Tibial artery (tissue), 4 donors: Measurements from ENCODE around the gene NEAT1.

Source experiments
- DNase-seq, 2 donors: peaks; one replicate each; pipeline ENCODE4 v3.0.0-alpha.2; 2019
- H3K27ac ChIP-seq, 2 donors: fragments of 200-600 bp; sonication (generic) in 1 of 2; 1 replicate in 1 of 2; 2 replicates in 1 of 2; pipeline ENCODE4 v1.5.1; 2018 to 2019; ENCODE audit warnings: mild to moderate bottlenecking in 1 of 2
- H3K27me3 ChIP-seq, 2 donors: fragments of 200-600 bp; sonication (generic) in 1 of 2; one replicate each; pipeline versions ENCODE4 v1.5.1 to v1.6.0; 2016 to 2019
- H3K36me3 ChIP-seq, 3 donors: fragments of 200-600 bp; sonication (generic) in 2 of 3; one replicate each; pipeline ENCODE4 v1.5.1; 2016 to 2019; ENCODE audit warnings: mild to moderate bottlenecking in 2 of 3
- H3K4me1 ChIP-seq, 4 donors: fragments of 200-600 bp; sonication (generic) in 2 of 4; 1 replicate in 3 of 4; 2 replicates in 1 of 4; pipeline ENCODE4 v1.5.1; 2016 to 2019
- H3K4me3 ChIP-seq, 2 donors: fragments of 200-600 bp; sonication (generic) in 1 of 2; 1 replicate in 1 of 2; 2 replicates in 1 of 2; pipeline ENCODE4 v1.5.1; 2018 to 2019; ENCODE audit warnings: mild to moderate bottlenecking in 2 of 2
- H3K9me3 ChIP-seq, 3 donors: fragments of 200-600 bp; sonication (generic) in 1 of 3; one replicate each; pipeline ENCODE4 v1.5.1; 2016 to 2019
- intact Hi-C: fragments of 100-400 bp; cut with DNase I; formaldehyde crosslinking; loops from one replicate; pipeline ENCODE4 v1.15.0; 2023; ENCODE audit warnings: low total_unique reads
- TF ChIP-seq, protein P1 (sequence below), 2 experiments: fragments of 200-600 bp in 1 of 2; fragments of 450-650 bp in 1 of 2; IDR thresholded peaks; one replicate each; pipeline ENCODE4 v1.5.1; 2017 to 2019; ENCODE audit warnings: antibody characterized with exemption in 2 of 2, mild to moderate bottlenecking in 1 of 2, moderate library complexity in 1 of 2

The NEAT1 gene

DNA sequence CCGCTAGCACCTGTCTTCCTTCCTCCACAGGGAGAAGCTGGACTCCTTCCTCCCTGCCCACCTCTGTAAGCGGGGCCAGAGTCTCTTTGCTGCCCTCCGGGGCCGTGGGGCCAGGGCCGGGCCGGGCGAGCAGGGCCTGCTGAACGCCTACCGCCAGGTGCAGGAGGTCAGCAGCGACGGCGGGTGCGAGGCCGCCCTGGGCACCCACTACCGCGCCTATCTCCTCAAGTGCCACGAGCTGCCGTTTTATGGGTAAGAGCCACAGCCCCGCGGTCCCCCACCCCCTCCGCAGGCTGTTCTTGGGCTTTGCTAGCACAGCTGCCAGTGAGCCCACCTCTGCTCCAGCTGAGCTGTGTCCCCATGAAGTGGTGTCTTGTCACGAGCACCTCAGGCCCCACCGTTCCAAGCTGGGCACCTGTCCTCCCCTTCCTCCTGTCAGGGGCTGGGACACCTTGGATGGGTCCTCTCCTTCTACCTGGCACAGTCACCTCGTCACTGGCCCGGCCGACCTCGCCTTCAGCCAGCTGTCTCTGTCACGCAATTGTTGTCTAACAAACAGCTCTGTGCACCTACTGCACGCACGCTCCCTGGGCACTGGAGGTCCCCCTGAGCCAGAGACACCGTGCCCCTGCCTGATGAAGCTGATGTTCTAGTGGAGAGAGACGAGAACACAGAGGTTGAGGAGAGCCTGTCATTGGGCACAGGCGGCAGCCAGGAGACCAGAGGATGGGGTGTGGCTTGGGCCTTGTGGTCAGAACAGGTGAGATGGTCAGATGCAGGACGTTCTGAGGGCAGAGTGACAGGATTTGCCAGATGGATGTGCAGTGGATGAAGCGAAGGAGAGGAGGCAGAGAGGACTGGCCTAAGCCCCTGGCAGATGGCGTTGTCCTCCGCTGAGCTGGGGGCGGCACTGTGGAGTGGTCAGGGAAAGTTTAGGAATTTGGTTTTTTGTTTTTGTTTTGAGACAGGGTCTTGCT lies 25.5 kb upstream of the NEAT1 start:
- Histone ChIP-seq H3K4me3 (no peak overlapping the region), H3K9me3 (no peaks in the 10 kb centered on the region), H3K27ac (no peak overlapping the region), H3K27me3 (no peaks in the 10 kb centered on the region), H3K36me3 (peaks cover 27 to 96% (median 79%) of the 10 kb centered on the region in 3 donors), H3K4me1 (peaks cover 0 to 15% (median 0%) of the 10 kb centered on the region in 4 donors)
- DNase-seq, result no peak
- intact Hi-C loops, result no loop called here
- TF ChIP-seq, protein P1, sequence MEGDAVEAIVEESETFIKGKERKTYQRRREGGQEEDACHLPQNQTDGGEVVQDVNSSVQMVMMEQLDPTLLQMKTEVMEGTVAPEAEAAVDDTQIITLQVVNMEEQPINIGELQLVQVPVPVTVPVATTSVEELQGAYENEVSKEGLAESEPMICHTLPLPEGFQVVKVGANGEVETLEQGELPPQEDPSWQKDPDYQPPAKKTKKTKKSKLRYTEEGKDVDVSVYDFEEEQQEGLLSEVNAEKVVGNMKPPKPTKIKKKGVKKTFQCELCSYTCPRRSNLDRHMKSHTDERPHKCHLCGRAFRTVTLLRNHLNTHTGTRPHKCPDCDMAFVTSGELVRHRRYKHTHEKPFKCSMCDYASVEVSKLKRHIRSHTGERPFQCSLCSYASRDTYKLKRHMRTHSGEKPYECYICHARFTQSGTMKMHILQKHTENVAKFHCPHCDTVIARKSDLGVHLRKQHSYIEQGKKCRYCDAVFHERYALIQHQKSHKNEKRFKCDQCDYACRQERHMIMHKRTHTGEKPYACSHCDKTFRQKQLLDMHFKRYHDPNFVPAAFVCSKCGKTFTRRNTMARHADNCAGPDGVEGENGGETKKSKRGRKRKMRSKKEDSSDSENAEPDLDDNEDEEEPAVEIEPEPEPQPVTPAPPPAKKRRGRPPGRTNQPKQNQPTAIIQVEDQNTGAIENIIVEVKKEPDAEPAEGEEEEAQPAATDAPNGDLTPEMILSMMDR (IDR thresholded peaks at IDR 0.05), result no peak

DNA sequence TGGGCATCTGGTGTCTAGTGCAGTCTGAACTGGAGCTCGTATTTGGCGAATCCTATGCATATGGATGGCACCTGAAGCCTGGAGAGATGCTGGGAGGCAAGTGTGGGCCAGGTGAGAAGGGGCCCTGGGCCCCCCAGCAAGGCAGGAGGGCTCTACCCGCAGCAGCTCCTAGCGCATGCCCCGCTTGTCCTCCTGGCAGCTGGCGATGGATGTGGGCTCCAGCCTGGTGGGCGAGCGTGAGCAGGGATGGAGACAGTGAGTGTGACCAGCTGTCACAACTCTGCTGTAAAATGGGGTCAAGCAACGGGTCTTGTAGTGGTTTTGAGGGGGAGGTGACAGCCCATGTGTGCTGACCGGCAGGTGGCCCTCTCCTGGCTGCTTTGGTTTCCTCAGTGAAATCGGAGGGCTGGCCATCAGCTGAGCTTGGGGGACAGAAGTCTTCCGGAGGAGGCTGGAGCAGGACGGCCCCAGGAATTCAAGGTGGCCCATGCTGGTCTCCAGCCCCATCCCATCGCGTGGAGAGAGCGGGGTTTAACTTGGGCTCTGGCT lies 24.2 kb upstream of the NEAT1 start:
- peaks cover 0 to under 1% (median 0%) of the 10 kb centered on the region in 4 donors for H3K4me1 ChIP-seq
- no peak for DNase-seq
- no peak overlapping the region for H3K4me3 ChIP-seq
- TF ChIP-seq, protein P1 (IDR thresholded peaks at IDR 0.05), result no peak
- no peaks in the 10 kb centered on the region for H3K27me3 ChIP-seq
- peaks cover 27 to 97% (median 77%) of the 10 kb centered on the region in 3 donors for H3K36me3 ChIP-seq
- intact Hi-C loops, result no loop called here
- H3K27ac ChIP-seq, result no peak overlapping the region
- no peaks in the 10 kb centered on the region for H3K9me3 ChIP-seq

DNA sequence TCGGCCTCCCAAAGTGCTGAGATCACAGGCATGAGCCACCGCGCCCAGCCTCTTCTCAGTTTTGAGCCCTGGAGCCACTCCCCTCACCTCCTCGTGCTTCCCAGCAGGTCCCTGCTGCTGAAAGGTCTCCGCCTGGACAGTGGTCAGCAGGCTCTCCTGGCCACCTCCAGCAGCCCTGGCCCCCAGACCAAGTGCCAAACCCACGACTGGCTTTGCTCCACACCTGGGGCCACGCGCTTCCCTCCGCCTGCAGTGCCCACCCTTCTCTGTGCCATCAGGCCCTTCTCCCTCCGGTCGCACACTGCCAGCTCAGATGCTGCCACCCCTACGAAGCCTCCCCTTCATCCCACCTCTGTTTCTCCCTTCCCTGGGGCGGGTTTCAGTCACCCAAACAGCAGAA lies 23.3 kb upstream of the NEAT1 start:
- no peaks in the 10 kb centered on the region for H3K4me1 ChIP-seq
- no peaks in the 10 kb centered on the region for H3K9me3 ChIP-seq
- peaks cover 27 to 97% (median 77%) of the 10 kb centered on the region in 3 donors for H3K36me3 ChIP-seq
- no peaks in the 10 kb centered on the region for H3K27me3 ChIP-seq
- intact Hi-C loops, result no loop called here
- H3K4me3 ChIP-seq, result no peak overlapping the region
- TF ChIP-seq, protein P1 (IDR thresholded peaks at IDR 0.05), result no peak
- no peak overlapping the region for H3K27ac ChIP-seq
- DNase-seq, result no peak

DNA sequence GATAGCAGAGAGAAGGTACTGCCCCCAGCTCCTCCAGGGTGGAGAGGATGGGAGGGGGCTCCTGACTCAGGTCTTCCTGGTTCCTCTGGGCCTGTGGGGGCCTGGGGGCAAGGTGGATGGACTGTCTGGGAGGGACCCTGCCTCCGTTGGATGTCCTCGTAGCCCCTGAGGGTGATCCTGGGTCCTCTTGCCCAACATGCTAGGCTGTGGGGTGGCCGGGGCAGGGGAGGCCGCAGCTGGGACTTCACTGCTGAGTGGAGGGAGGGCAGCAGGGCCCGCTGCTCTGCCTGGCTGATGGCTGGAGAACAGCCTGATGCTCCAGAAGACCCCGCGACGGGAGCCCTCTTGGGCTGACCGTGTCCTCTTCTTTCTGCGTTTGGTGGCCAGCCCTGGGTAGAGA lies 22.8 kb upstream of the NEAT1 start:
- no peak overlapping the region for H3K27ac ChIP-seq
- TF ChIP-seq, protein P1 (IDR thresholded peaks at IDR 0.05), result no peak
- intact Hi-C loops, result no loop called here
- H3K4me3 ChIP-seq, result no peak overlapping the region
- no peaks in the 10 kb centered on the region for H3K27me3 ChIP-seq
- H3K36me3 ChIP-seq, result peaks cover 27 to 97% (median 77%) of the 10 kb centered on the region in 3 donors
- no peaks in the 10 kb centered on the region for H3K9me3 ChIP-seq
- H3K4me1 ChIP-seq, result no peaks in the 10 kb centered on the region
- DNase-seq, result no peak

DNA sequence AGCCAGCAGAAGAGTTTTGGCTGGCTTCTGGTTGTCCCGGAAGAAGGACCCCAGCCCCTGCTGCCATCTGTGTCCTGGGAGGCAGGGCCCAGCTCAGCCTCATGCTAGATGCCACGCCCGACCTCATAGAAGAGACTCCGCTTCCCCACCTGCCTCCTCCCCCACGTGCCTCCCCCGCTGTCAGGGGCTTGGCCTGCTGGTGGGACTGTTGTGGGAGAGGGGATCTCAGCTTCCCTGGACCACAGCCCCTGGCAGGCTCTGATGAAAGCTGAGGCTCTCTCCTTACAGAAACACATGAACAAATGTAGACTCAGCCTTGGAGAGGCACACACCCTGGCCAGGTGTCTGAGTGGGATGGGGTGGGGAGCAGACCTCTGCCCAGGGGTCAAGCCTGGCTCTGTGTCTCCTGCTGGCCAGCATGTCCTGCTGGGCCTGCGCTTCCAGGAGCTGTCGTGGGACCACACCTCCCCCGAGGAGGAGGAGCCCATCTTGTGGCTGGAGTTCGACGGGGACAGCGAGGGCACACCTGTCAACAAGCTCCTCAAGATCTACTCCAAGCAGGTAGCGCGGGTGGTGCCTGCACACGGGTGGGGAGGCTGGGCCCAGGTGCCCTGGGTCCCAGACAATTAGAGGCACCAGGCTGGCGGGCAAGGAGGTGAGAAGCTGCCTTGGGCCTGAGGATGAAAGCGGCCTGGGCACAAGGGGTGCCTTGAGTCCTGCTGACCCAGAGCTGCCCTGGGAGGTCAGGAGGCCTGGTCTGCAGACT lies 22.1 kb upstream of the NEAT1 start:
- no peak overlapping the region for H3K4me3 ChIP-seq
- H3K27me3 ChIP-seq, result no peaks in the 10 kb centered on the region
- H3K4me1 ChIP-seq, result no peaks in the 10 kb centered on the region
- intact Hi-C loops, result no loop called here
- H3K9me3 ChIP-seq, result no peaks in the 10 kb centered on the region
- no peak for DNase-seq
- H3K27ac ChIP-seq, result no peak overlapping the region
- H3K36me3 ChIP-seq, result peaks cover 32 to 97% (median 77%) of the 10 kb centered on the region in 3 donors
- TF ChIP-seq, protein P1 (IDR thresholded peaks at IDR 0.05), result no peak
